GM12878 (cell line): Measurements from ENCODE around the gene RRP1B. TPM values are rescaled to one million over a fixed set of nuclear protein-coding genes. Genes with fewer than 3 reads are reported as not detected.

Experiments
- BMI1 ChIP-seq: fragments of 450-650 bp; IDR thresholded peaks from 2 replicates; pipeline ENCODE4 v1.6.1; 2016; ENCODE audit warnings: mild to moderate bottlenecking, moderate library complexity, borderline replicate concordance
- CBFB ChIP-seq: IDR thresholded peaks from 2 replicates; pipeline ENCODE4 v1.6.1; 2016; ENCODE audit warnings: antibody characterized with exemption, low read depth
- CEBPB ChIP-seq, 2 experiments: fragments of 150-350 bp in 1 of 2; IDR thresholded peaks; 2 replicates each; pipeline ENCODE4 v1.6.1; 2012 to 2014; ENCODE audit warnings: low read depth in 2 of 2, low read length in 2 of 2, borderline replicate concordance in 1 of 2, inconsistent platforms in 1 of 2
- EZH2 ChIP-seq: IDR thresholded peaks from 2 replicates; pipeline ENCODE4 v1.6.1; 2012; ENCODE audit warnings: low read depth, mild to moderate bottlenecking, control low read depth, inconsistent platforms, low read length, borderline replicate concordance; ENCODE audit not compliant: control insufficient read depth
- IKZF1 ChIP-seq: fragments of 450-650 bp; conservative IDR thresholded peaks from 2 replicates; pipeline ENCODE4 v1.6.1; 2017; ENCODE audit warnings: antibody characterized with exemption, mild to moderate bottlenecking
- LARP7 ChIP-seq: fragments of 450-650 bp; IDR thresholded peaks from 2 replicates; pipeline ENCODE4 v1.6.1; 2017; ENCODE audit warnings: mild to moderate bottlenecking
- MEF2B ChIP-seq: fragments of 450-650 bp; IDR thresholded peaks from 2 replicates; pipeline ENCODE4 v1.6.1; 2018; ENCODE audit warnings: mild to moderate bottlenecking, moderate library complexity; ENCODE audit not compliant: partially characterized antibody, poor library complexity, severe bottlenecking
- MTA2 ChIP-seq: fragments of 450-650 bp; IDR thresholded peaks from 2 replicates; pipeline ENCODE4 v1.6.1; 2016; ENCODE audit warnings: low read depth, mild to moderate bottlenecking, moderate library complexity
- NFYB ChIP-seq: IDR thresholded peaks from 2 replicates; pipeline ENCODE4 v1.6.1; 2011; ENCODE audit warnings: low read depth, mild to moderate bottlenecking, low read length, improper control_type of control experiment, moderate library complexity; ENCODE audit not compliant: insufficient read depth
- PAX5 ChIP-seq: IDR thresholded peaks from 2 replicates; pipeline ENCODE4 v1.6.1; 2011; ENCODE audit warnings: low read depth, low read length, borderline replicate concordance
- POLR2AphosphoS2 ChIP-seq: IDR thresholded peaks from 2 replicates; pipeline ENCODE4 v1.6.1; 2011; ENCODE audit warnings: low read depth, mild to moderate bottlenecking, low read length, improper control_type of control experiment, moderate library complexity
- RAD51 ChIP-seq: fragments of 450-650 bp; IDR thresholded peaks from 2 replicates; pipeline ENCODE4 v1.6.1; 2016; ENCODE audit warnings: moderate library complexity, mild to moderate bottlenecking, inconsistent platforms
- RUNX3 ChIP-seq: IDR thresholded peaks from 2 replicates; pipeline ENCODE4 v1.6.1; 2012; ENCODE audit warnings: low read length, inconsistent platforms
- SIN3A ChIP-seq: IDR thresholded peaks from 2 replicates; pipeline ENCODE4 v1.6.1; 2012; ENCODE audit warnings: low read depth, low read length, improper control_type of control experiment
- SMC3 ChIP-seq: IDR thresholded peaks from 2 replicates; pipeline ENCODE4 v1.6.1; 2011; ENCODE audit warnings: low read length, improper control_type of control experiment, borderline replicate concordance
- SUZ12 ChIP-seq: fragments of 200-600 bp; sonication (generic); IDR thresholded peaks from one replicate; pipeline ENCODE4 v1.6.1; 2018; ENCODE audit warnings: antibody characterized with exemption, mild to moderate bottlenecking; ENCODE audit not compliant: unreplicated experiment
- ZBTB11 ChIP-seq: fragments of 450-650 bp; formaldehyde crosslinking; IDR thresholded peaks from 2 replicates; pipeline ENCODE4 v1.5.0; 2022; ENCODE audit warnings: mild to moderate bottlenecking, missing genetic modification characterization
- polyA plus RNA-seq, 11 experiments: library from polyadenylated mRNA; depleted of rRNA in 4 of 11; unstranded in 6 of 11; stranded (reverse) in 5 of 11; fragments of >200 nt; fragmentation: Nextera tagmentation in 4 of 11; fragmentation: Illumina TruSeq in 1 of 11; extraction: Ambion mirVana in 4 of 11; extraction: Trizol in 1 of 11; gene quantifications; 1 replicate in 1 of 11; 2 replicates in 10 of 11; pipeline versions ENCODE4 v1.2.1 to v1.2.3, GENCODE V29; 2011 to 2016; ENCODE audit warnings: inconsistent platforms in 2 of 11, missing spikeins in 2 of 11, low read depth in 1 of 11
- total RNA-seq, 4 experiments: library from RNA; depleted of rRNA in 3 of 4; stranded (reverse); fragments of >200 nt in 3 of 4; fragmentation: Illumina TruSeq in 1 of 4; extraction: Trizol in 1 of 4; gene quantifications; 2 replicates each; pipeline versions ENCODE4 v1.2.1 to v1.2.3, GENCODE V29; 2013 to 2021
- TF ChIP-seq, protein P1 (sequence below): IDR thresholded peaks from 2 replicates; pipeline ENCODE4 v1.6.1; 2011; ENCODE audit warnings: borderline replicate concordance, low read depth, mild to moderate bottlenecking, moderate library complexity, low read length; ENCODE audit not compliant: insufficient read depth, poor library complexity, severe bottlenecking
- TF ChIP-seq, protein P2 (sequence below): fragments of 450-650 bp; IDR thresholded peaks from 2 replicates; pipeline ENCODE4 v1.6.1; 2017; ENCODE audit warnings: mild to moderate bottlenecking, moderate library complexity

Gene RRP1B
- total and polyA plus RNA-seq, 10 of the 15 experiments (the other 5 are each of a cell fraction or from before 2014, with no cell fraction given) = 8.1 to 57.4 (median 38.1) TPM

DNA sequence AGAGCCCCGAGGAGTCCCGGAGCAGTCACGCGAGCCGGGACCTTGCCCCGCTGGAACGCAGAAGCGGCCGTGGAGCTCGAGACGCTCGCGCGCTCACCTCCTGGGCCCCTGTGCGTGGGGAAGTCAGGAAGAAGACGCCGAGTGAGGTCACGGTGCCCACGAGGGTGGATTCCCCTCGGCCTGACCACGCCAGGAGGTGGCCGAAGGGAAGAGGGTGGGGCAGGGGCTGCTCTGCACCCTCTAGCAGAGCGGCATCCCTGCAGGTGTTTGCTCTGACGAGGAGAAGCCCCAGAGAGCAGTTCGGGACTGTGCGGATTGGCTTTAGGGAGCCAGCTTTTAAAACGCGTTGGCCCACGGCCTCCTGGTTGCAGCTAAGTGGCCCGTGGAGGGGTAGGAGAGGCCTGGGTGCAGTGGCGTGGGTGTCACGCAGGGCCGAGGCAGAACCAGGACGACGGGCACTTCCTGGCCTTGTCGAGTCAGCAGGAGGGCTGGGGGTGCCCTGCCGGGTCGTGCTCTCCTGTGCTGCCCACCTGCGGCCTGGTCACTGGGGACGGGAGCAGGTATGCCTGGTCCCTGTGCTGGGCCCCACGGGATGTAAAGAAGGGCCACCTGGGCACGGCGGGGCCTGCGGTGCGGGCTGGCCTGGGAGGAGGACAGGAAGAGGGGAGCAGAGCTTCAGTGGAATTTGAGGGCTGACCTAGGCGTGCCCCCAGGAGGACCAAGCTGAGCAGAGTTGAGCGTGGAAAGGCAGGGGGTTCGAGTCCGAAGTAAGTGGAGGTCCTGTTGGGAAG is 60.6 kb downstream of the RRP1B start (continued):
- no peak for TF ChIP-seq SMC3
- TF ChIP-seq, protein P1, sequence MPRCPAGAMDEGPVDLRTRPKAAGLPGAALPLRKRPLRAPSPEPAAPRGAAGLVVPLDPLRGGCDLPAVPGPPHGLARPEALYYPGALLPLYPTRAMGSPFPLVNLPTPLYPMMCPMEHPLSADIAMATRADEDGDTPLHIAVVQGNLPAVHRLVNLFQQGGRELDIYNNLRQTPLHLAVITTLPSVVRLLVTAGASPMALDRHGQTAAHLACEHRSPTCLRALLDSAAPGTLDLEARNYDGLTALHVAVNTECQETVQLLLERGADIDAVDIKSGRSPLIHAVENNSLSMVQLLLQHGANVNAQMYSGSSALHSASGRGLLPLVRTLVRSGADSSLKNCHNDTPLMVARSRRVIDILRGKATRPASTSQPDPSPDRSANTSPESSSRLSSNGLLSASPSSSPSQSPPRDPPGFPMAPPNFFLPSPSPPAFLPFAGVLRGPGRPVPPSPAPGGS = no peak
- TF ChIP-seq PAX5 = 0 out of 2 replicates have a peak, but pooled peaks have one; percentile 5
- no peak for TF ChIP-seq CBFB
- no peak for TF ChIP-seq LARP7
- no peak for TF ChIP-seq NFYB
- TF ChIP-seq RAD51 = no peak
- TF ChIP-seq RUNX3 = no peak
- TF ChIP-seq CEBPB (IDR thresholded peaks at IDR 0.05; ENCODE audit: borderline replicate concordance in 1 of 2, low read depth in 2 of 2, low read length in 2 of 2) = no peak
- no peak for TF ChIP-seq BMI1
- no peak for TF ChIP-seq ZBTB11 (CRISPR knock-in tag)
- TF ChIP-seq POLR2AphosphoS2 = no peak
- TF ChIP-seq, protein P2, sequence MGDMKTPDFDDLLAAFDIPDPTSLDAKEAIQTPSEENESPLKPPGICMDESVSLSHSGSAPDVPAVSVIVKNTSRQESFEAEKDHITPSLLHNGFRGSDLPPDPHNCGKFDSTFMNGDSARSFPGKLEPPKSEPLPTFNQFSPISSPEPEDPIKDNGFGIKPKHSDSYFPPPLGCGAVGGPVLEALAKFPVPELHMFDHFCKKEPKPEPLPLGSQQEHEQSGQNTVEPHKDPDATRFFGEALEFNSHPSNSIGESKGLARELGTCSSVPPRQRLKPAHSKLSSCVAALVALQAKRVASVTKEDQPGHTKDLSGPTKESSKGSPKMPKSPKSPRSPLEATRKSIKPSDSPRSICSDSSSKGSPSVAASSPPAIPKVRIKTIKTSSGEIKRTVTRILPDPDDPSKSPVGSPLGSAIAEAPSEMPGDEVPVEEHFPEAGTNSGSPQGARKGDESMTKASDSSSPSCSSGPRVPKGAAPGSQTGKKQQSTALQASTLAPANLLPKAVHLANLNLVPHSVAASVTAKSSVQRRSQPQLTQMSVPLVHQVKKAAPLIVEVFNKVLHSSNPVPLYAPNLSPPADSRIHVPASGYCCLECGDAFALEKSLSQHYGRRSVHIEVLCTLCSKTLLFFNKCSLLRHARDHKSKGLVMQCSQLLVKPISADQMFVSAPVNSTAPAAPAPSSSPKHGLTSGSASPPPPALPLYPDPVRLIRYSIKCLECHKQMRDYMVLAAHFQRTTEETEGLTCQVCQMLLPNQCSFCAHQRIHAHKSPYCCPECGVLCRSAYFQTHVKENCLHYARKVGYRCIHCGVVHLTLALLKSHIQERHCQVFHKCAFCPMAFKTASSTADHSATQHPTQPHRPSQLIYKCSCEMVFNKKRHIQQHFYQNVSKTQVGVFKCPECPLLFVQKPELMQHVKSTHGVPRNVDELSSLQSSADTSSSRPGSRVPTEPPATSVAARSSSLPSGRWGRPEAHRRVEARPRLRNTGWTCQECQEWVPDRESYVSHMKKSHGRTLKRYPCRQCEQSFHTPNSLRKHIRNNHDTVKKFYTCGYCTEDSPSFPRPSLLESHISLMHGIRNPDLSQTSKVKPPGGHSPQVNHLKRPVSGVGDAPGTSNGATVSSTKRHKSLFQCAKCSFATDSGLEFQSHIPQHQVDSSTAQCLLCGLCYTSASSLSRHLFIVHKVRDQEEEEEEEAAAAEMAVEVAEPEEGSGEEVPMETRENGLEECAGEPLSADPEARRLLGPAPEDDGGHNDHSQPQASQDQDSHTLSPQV = no peak
- TF ChIP-seq EZH2 = no peak
- 0 out of 2 replicates have a peak, but pooled peaks have one; percentile 3 for TF ChIP-seq IKZF1
- TF ChIP-seq SIN3A = 0 out of 2 replicates have a peak, but pooled peaks have one; percentile 19
- TF ChIP-seq SUZ12 = no peak
- no peak for TF ChIP-seq MEF2B
- TF ChIP-seq MTA2 = no peak
